HCT116 (cell line): ENCODE data around the gene SLC12A3.

ENCODE experiments used
- POLR2A ChIP-seq: IDR thresholded peaks from 2 replicates; pipeline ENCODE4 v1.7.0; 2011; ENCODE audit warnings: borderline replicate concordance; ENCODE audit not compliant: insufficient read depth, insufficient read length; ENCODE audit errors: extremely low read depth
- ZFX ChIP-seq: fragments of 450-650 bp; IDR thresholded peaks from 2 replicates; pipeline ENCODE4 v1.6.1; 2017

DNA sequence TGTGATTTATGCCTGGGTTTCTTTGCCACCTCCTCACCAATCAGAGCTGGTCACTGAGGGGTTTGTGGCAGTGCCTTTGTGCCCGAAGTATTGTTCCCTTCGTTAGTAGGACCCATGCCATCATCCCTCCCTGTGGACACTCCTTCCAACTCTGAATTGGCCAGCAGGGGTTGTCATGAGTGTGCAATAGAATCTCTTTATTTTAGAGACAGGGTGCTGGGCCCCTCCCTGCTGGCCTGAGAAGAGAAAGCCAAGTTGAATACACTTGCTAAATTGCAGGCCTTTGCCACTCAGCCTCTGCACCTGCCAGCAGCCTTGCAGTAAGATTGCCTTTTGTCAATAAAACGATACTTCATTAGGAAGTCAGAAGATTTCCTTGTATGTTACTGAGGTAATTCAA is 40.7 kb upstream of the SLC12A3 start:
- TF ChIP-seq ZFX, result no peak
- TF ChIP-seq POLR2A, result no peak
